ENCODE measurements around the gene KCTD6. TPM values are rescaled to one million over a fixed set of nuclear protein-coding genes. Genes with fewer than 3 reads are reported as not detected.

KCTD6 gene
- total RNA-seq, 1 experiment from 2014 or later, result 15.5 TPM

- ChIA-PET CTCF (interaction anchor here (1.0 to 1.3 kb wide), 2 partner anchors 9 to 176 kb away, joined by 3 to 5 read pairs; partner anchors contain the start of genes HTD2 and KCTD6), POLR2A (no interaction called here)
- H3K36me3 Mint-ChIP-seq, result no peaks in the 10 kb centered on the region
- no peak overlapping the region for H3K27ac Mint-ChIP-seq
- no peak overlapping the region for H3K4me3 Mint-ChIP-seq
- DNase-seq (ENCODE audit: low spot score), result no peak
- ATAC-seq, result no peak
- no peak for TF ChIP-seq HMGA2 (CRISPR knock-in tag; IDR thresholded peaks at IDR 0.05)
- no peak for TF ChIP-seq ARID4B (CRISPR knock-in tag; IDR thresholded peaks at IDR 0.05; ENCODE audit: borderline replicate concordance)
- no peak for TF ChIP-seq CBFB (CRISPR knock-in tag; IDR thresholded peaks at IDR 0.05; ENCODE audit: low read depth)
- no peak for TF ChIP-seq CDX4 (CRISPR knock-in tag; IDR thresholded peaks at IDR 0.05; ENCODE audit: borderline replicate concordance)
- no peak for TF ChIP-seq JAZF1 (CRISPR knock-in tag; IDR thresholded peaks at IDR 0.05)
- TF ChIP-seq FOXJ3 (CRISPR knock-in tag; IDR thresholded peaks at IDR 0.05; ENCODE audit: borderline replicate concordance), result no peak
- TF ChIP-seq ATF1 (CRISPR knock-in tag; IDR thresholded peaks at IDR 0.05), result no peak
- TF ChIP-seq IRF2 (CRISPR knock-in tag; IDR thresholded peaks at IDR 0.05; ENCODE audit: borderline replicate concordance, low read depth), result no peak
- TF ChIP-seq OVOL2 (CRISPR knock-in tag; IDR thresholded peaks at IDR 0.05; ENCODE audit: borderline replicate concordance), result no peak
- TF ChIP-seq ZBTB21 (CRISPR knock-in tag; IDR thresholded peaks at IDR 0.05; ENCODE audit: borderline replicate concordance), result no peak
- TF ChIP-seq TEAD4 (CRISPR knock-in tag; IDR thresholded peaks at IDR 0.05), result no peak
- TF ChIP-seq ZNF423 (CRISPR knock-in tag; IDR thresholded peaks at IDR 0.05), result no peak
- TF ChIP-seq SMAD4 (CRISPR knock-in tag; IDR thresholded peaks at IDR 0.05), result no peak
- TF ChIP-seq ZNF532 (CRISPR knock-in tag; IDR thresholded peaks at IDR 0.05; ENCODE audit: borderline replicate concordance), result no peak
- TF ChIP-seq SMAD3 (CRISPR knock-in tag; IDR thresholded peaks at IDR 0.05; ENCODE audit: borderline replicate concordance), result no peak
- TF ChIP-seq NFE2L1 (CRISPR knock-in tag; IDR thresholded peaks at IDR 0.05), result no peak
- TF ChIP-seq ESRRA (CRISPR knock-in tag; IDR thresholded peaks at IDR 0.05; ENCODE audit: borderline replicate concordance), result no peak
- no peak for TF ChIP-seq E2F5 (CRISPR knock-in tag; IDR thresholded peaks at IDR 0.05)
- H3K4me1 Mint-ChIP-seq, result peaks cover 12% of the 10 kb centered on the region
- H3K27me3 Mint-ChIP-seq (ENCODE audit: low read depth), result peaks cover 13% of the 10 kb centered on the region
- H3K9me3 Mint-ChIP-seq, result peaks cover 3% of the 10 kb centered on the region
Measured at GRCh38 chr3:58482917-58483636, 8.8 kb upstream of the KCTD6 start.
